A549 (cell line): ENCODE measurements around the gene SRP9. TPM values are rescaled to one million over a fixed set of nuclear protein-coding genes. Genes with fewer than 3 reads are reported as not detected.
A peak's percentile ranks its signal among the peaks of the same experiment; 100 is the strongest.
"Not testable (repeated sequence)": the region's sequence is repeated elsewhere in the genome, so short reads cannot be mapped to it uniquely, and the experiment has no call there.

Source experiments
- ATAC-seq, 2 experiments: fragments of 200-7000 bp in 1 of 2; fragments of >200 bp in 1 of 2; cut with Nextera tagmentation in 1 of 2; cut with Tn5 transposase in 1 of 2; 3 replicates each; pipeline versions ENCODE4 v1.8.0 to v1.9.1; 2018 to 2020; ENCODE audit warnings: mild to moderate bottlenecking in 1 of 2, moderate library complexity in 1 of 2
- CTCF ChIA-PET: fragments of 300-600 bp; sonication (Branson Sonifier 250); formaldehyde crosslinking; extraction: SDS; loops from one replicate; lab custom pipeline; 2021; ENCODE audit warnings: antibody characterized with exemption, inconsistent platforms; lab: Yijun Ruan, JAX
- POLR2A ChIA-PET: fragments of 350-600 bp; formaldehyde crosslinking; extraction: SDS; loops from one replicate; lab custom pipeline; 2021; ENCODE audit warnings: antibody characterized with exemption, inconsistent platforms; lab: Yijun Ruan, JAX
- DNase-seq, 2 experiments: peaks; one replicate each; pipeline versions ENCODE4 v3.0.0 to v3.0.0-alpha.2; 2011 to 2016; ENCODE audit warnings: low read depth in 1 of 2, low spot score in 1 of 2
- FAIRE-seq: peaks from 2 replicates; lab custom pipeline; 2011; peaks lifted over from hg19 to GRCh38; lab: Jason Lieb, UNC
- H3K27ac ChIP-seq, 2 experiments: fragments of >200 bp; sonication (Bioruptor Twin); formaldehyde crosslinking; 3 replicates each; pipeline ENCODE4 v1.5.1; 2016 to 2017
- H3K4me1 ChIP-seq: fragments of >200 bp; sonication (Bioruptor Twin); formaldehyde crosslinking; 3 replicates; pipeline ENCODE4 v1.6.1; 2016
- H3K4me2 ChIP-seq: fragments of >200 bp; sonication (Bioruptor Twin); formaldehyde crosslinking; 3 replicates; pipeline ENCODE4 v1.6.1; 2016
- H3K4me3 ChIP-seq: fragments of >200 bp; sonication (Bioruptor Twin); formaldehyde crosslinking; 3 replicates; pipeline ENCODE4 v1.5.1; 2016
- H3K9me3 ChIP-seq: fragments of >200 bp; sonication (Bioruptor Twin); formaldehyde crosslinking; 3 replicates; pipeline ENCODE4 v1.6.1; 2016
- CEBPB ChIP-seq, 2 experiments: fragments of >200 bp in 1 of 2; sonication (Bioruptor Twin) in 1 of 2; formaldehyde crosslinking in 1 of 2; IDR thresholded peaks; 2 replicates each; pipeline ENCODE4 v1.6.1; 2012 to 2016
- CHD2 ChIP-seq: fragments of 150-350 bp; IDR thresholded peaks from 2 replicates; pipeline ENCODE4 v1.6.1; 2014; ENCODE audit warnings: low read length; ENCODE audit not compliant: partially characterized antibody
- EHMT2 ChIP-seq: fragments of 200-600 bp; sonication (generic); IDR thresholded peaks from 2 replicates; pipeline ENCODE4 v1.6.1; 2016; ENCODE audit warnings: antibody characterized with exemption, low read depth, mild to moderate bottlenecking, moderate library complexity
- EP300 ChIP-seq, 2 experiments: fragments of >200 bp; sonication (Bioruptor Twin); formaldehyde crosslinking; IDR thresholded peaks; 2 replicates in 1 of 2; 3 replicates in 1 of 2; pipeline ENCODE4 v1.6.1; 2016 to 2017
- FOSL2 ChIP-seq, 2 experiments: fragments of 450-650 bp in 1 of 2; fragments of >200 bp in 1 of 2; sonication (Bioruptor Twin) in 1 of 2; formaldehyde crosslinking; IDR thresholded peaks; 2 replicates each; pipeline versions ENCODE4 v1.5.0 to v1.6.1; 2016 to 2020; ENCODE audit warnings: mild to moderate bottlenecking in 1 of 2, moderate library complexity in 1 of 2
- HES2 ChIP-seq: fragments of >200 bp; sonication (Bioruptor Twin); formaldehyde crosslinking; IDR thresholded peaks from 2 replicates; pipeline ENCODE4 v1.6.1; 2016
- HMGXB4 ChIP-seq: fragments of 250-450 bp; sonication (Bioruptor Pico); IDR thresholded peaks from 2 replicates; pipeline ENCODE4 v1.5.0; 2021; ENCODE audit warnings: mild to moderate bottlenecking, moderate library complexity, borderline replicate concordance
- MAZ ChIP-seq: fragments of 150-350 bp; IDR thresholded peaks from 2 replicates; pipeline ENCODE4 v1.6.1; 2014; ENCODE audit warnings: antibody characterized with exemption, low read depth, low read length, borderline replicate concordance
- NPAS2 ChIP-seq: fragments of 250-450 bp; sonication (Bioruptor Pico); IDR thresholded peaks from 2 replicates; pipeline ENCODE4 v1.8.0; 2022; ENCODE audit warnings: mild to moderate bottlenecking, moderate library complexity, borderline replicate concordance
- PHF8 ChIP-seq: fragments of 200-600 bp; sonication (generic); IDR thresholded peaks from 2 replicates; pipeline ENCODE4 v1.6.1; 2016; ENCODE audit warnings: low read depth, mild to moderate bottlenecking, antibody characterized with exemption, moderate library complexity, borderline replicate concordance
- RNF2 ChIP-seq: fragments of 200-600 bp; sonication (generic); IDR thresholded peaks from 2 replicates; pipeline ENCODE4 v1.6.1; 2016; ENCODE audit warnings: low read depth, mild to moderate bottlenecking, antibody characterized with exemption, moderate library complexity, borderline replicate concordance
- WGBS: methylation state at CpG from one replicate; pipeline ENCODE4 v1.1.6; 2017; ENCODE audit errors: missing lambda C conversion rate; 5-methylcytosine and 5-hydroxymethylcytosine counted together
- polyA plus RNA-seq, 4 experiments: library from polyadenylated mRNA; depleted of rRNA in 3 of 4; stranded (reverse); fragments of >200 nt; fragmentation: RNase III in 1 of 4; extraction: RNeasy Plus Mini Kit Qiagen cat#74134 plus additional on column Dnase treatment in 1 of 4; gene quantifications; 2 replicates in 3 of 4; 3 replicates in 1 of 4; pipeline ENCODE4 v1.2.3, GENCODE V29; 2011 to 2017
- TF ChIP-seq, protein P1 (sequence below): IDR thresholded peaks from 2 replicates; pipeline ENCODE4 v1.6.1; 2012

SRP9 gene
- polyA plus RNA-seq, 2 of the 4 experiments (the other 2 are of a cell fraction) = 352 to 629 TPM

GRCh38 chr1:225760531-225760930 is 17.1 kb upstream of the SRP9 start:
- Histone ChIP-seq H3K4me3 (no peak overlapping the region), H3K4me1 (peaks cover 37% of the 10 kb centered on the region), H3K27ac (peak overlapping the region in 1 of 2 experiments; percentile 72; a peak in 2 of 6 replicates), H3K4me2 (no peak overlapping the region), H3K9me3 (no peaks in the 10 kb centered on the region)
- WGBS = 95% methylated on average over 6 of the region's 6 CpGs
- ATAC-seq = no peak
- DNase-seq = no peak
- CTCF ChIA-PET = interaction anchor here (0.6 to 20.2 kb wide), 3 partner anchors 11 to 281 kb away, joined by 3 to 429 read pairs (median 43); no protein-coding TSS in a partner anchor
- no peak for FAIRE-seq
- TF ChIP-seq MAZ = no peak
- no peak for TF ChIP-seq PHF8
- no peak for TF ChIP-seq NPAS2 (CRISPR knock-in tag)
- TF ChIP-seq HES2 = no peak
- TF ChIP-seq, protein P1, sequence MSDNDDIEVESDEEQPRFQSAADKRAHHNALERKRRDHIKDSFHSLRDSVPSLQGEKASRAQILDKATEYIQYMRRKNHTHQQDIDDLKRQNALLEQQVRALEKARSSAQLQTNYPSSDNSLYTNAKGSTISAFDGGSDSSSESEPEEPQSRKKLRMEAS = no peak
- TF ChIP-seq CEBPB (IDR thresholded peaks at IDR 0.05) = no peak
- no peak for TF ChIP-seq HMGXB4 (CRISPR knock-in tag)
- no peak for TF ChIP-seq EP300 (IDR thresholded peaks at IDR 0.05)
- TF ChIP-seq CHD2 = no peak
- no peak for TF ChIP-seq RNF2
- TF ChIP-seq EHMT2 = no peak
- TF ChIP-seq, all 56 proteins: peak for 0
- POLR2A ChIA-PET = no interaction called here

- H3K4me2 ChIP-seq = peak overlapping the region; percentile 59; the same call in 1 of the 3 replicates
- not testable (repeated sequence) for FAIRE-seq; ATAC-seq; H3K4me3 ChIP-seq; DNase-seq; H3K9me3 ChIP-seq; TF ChIP-seq FOSL2 (IDR thresholded peaks at IDR 0.05)
- ChIA-PET POLR2A (interaction anchor here (1.3 kb wide), 1 partner anchor 106 kb away, joined by 3 read pairs; no protein-coding TSS in a partner anchor), CTCF (interaction anchor here (1.5 to 20.2 kb wide), 3 partner anchors 10 to 282 kb away, joined by 4 to 429 read pairs (median 43); partner anchors contain the start of gene EPHX1)
- H3K27ac ChIP-seq = peak overlapping the region; percentile 72 to 75; a peak in 5 of 6 replicates
- WGBS = 90% methylated on average over 6 of the region's 6 CpGs
- peaks cover 32% of the 10 kb centered on the region for H3K4me1 ChIP-seq
- 0 out of 2 replicates have a peak, but pooled peaks have one; percentile 10 for TF ChIP-seq FOSL2 (CRISPR knock-in tag; IDR thresholded peaks at IDR 0.05)
Measured at GRCh38 chr1:225761395-225761794, 16.2 kb upstream of the SRP9 start.

DNA sequence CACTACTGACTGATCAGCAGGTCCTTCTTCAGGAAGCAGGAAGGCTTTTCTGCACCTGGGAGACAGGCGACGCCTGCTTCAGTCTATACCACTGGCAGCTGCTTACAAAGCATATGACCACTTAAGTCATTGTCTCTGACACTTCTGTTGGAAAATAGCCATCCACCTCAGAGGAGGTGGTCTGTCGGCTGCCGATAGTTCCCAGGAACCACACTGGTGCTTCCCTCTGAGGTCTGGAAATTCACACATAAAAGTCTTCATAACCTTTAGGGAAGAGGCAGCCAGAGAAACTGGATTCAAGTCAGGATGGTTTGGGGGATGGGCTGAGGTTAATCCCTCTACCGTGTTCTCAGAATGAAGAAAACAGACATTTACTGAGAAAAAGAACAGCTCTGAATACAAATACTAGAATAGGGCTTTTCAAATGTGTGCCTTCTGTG is 15.6 kb upstream of the SRP9 start:
- ChIA-PET POLR2A (interaction anchor here (1.3 to 1.6 kb wide), 3 partner anchors 15 to 109 kb away, joined by 3 to 6 read pairs (median 4); partner anchors contain the start of gene ENAH), CTCF (interaction anchor here (0.6 to 20.2 kb wide), 5 partner anchors 10 to 282 kb away, joined by 3 to 429 read pairs (median 9); partner anchors contain the start of gene EPHX1)
- TF ChIP-seq, protein P1 = 0 out of 2 replicates have a peak, but pooled peaks have one; percentile 18
- no peak for TF ChIP-seq HMGXB4 (CRISPR knock-in tag)
- H3K4me2 ChIP-seq = peak overlapping the region; percentile 59
- peak overlapping the region; percentile 72 to 75 for H3K27ac ChIP-seq
- DNase-seq = peak in 1 of 2 experiments; percentile 59
- 51% methylated on average over 5 of the region's 5 CpGs for WGBS
- peak; percentile 62 to 70 for ATAC-seq
- H3K4me1 ChIP-seq = peaks cover 38% of the 10 kb centered on the region
- FAIRE-seq = no peak
- H3K4me3 ChIP-seq = no peak overlapping the region
- H3K9me3 ChIP-seq = no peaks in the 10 kb centered on the region
